H1 (cell line): Measurements from ENCODE around the gene CIAO3. TPM values are rescaled to one million over a fixed set of nuclear protein-coding genes. Genes with fewer than 3 reads are reported as not detected.
A peak's percentile ranks its signal among the peaks of the same experiment; 100 is the strongest.

ENCODE experiments used
- CTCF ChIA-PET: fragments of 300-600 bp; sonication (Branson Sonifier 250); formaldehyde crosslinking; loops from one replicate; lab custom pipeline; 2021; ENCODE audit not compliant: partially characterized antibody; lab: Charles Lee
- POLR2A ChIA-PET: fragments of 300-600 bp; sonication (Branson Sonifier 250); formaldehyde crosslinking; loops from one replicate; lab custom pipeline; 2021; ENCODE audit warnings: inconsistent platforms; ENCODE audit not compliant: partially characterized antibody; lab: Charles Lee
- DNase-seq, 2 experiments: peaks; one replicate each; pipeline versions ENCODE4 v3.0.0 to v3.0.0-alpha.2; 2010 to 2022; ENCODE audit warnings: low spot score in 2 of 2, low read depth in 1 of 2, mixed read lengths in 1 of 2
- FAIRE-seq: peaks from 2 replicates; lab custom pipeline; 2011; peaks lifted over from hg19 to GRCh38; lab: Jason Lieb, UNC
- H2AFZ ChIP-seq: 2 replicates; pipeline ENCODE4 v1.8.1; 2012; ENCODE audit warnings: low read length, inconsistent platforms
- H2AK5ac ChIP-seq: 2 replicates; pipeline ENCODE4 v1.6.1; 2013; ENCODE audit warnings: low read depth, low read length
- H2BK120ac ChIP-seq: replicated peaks from 2 replicates; pipeline ENCODE3; 2013; ENCODE audit warnings: low read depth, low read length, inconsistent platforms
- H2BK12ac ChIP-seq: 2 replicates; pipeline ENCODE4 v1.6.1; 2013; ENCODE audit warnings: low read depth, low read length
- H2BK15ac ChIP-seq: 2 replicates; pipeline ENCODE4 v1.6.1; 2013; ENCODE audit warnings: low read length
- H2BK20ac ChIP-seq: 2 replicates; pipeline ENCODE4 v1.6.1; 2013; ENCODE audit warnings: low read length
- H2BK5ac ChIP-seq: 2 replicates; pipeline ENCODE4 v1.6.1; 2013; ENCODE audit warnings: low read depth, low read length
- H3K14ac ChIP-seq: 2 replicates; pipeline ENCODE4 v1.6.1; 2013; ENCODE audit warnings: inconsistent platforms; ENCODE audit not compliant: insufficient read length
- H3K18ac ChIP-seq: 2 replicates; pipeline ENCODE4 v1.6.1; 2013; ENCODE audit warnings: low read length; ENCODE audit errors: extremely low read depth
- H3K23ac ChIP-seq: 2 replicates; pipeline ENCODE4 v1.6.1; 2013; ENCODE audit warnings: inconsistent platforms; ENCODE audit not compliant: insufficient read length
- H3K23me2 ChIP-seq: 2 replicates; pipeline ENCODE4 v1.6.1; 2013; ENCODE audit warnings: low read depth, low read length
- H3K27ac ChIP-seq: 2 replicates; pipeline ENCODE4 v1.6.1; 2011; ENCODE audit warnings: low read depth, low read length, inconsistent platforms
- H3K27me3 ChIP-seq, 4 experiments: replicated peaks in 1 of 4; 1 replicate in 1 of 4; 2 replicates in 3 of 4; pipeline versions ENCODE4 v1.6.1 to v1.8.1; 2011 to 2013; ENCODE audit warnings: low read length in 3 of 4, mild to moderate bottlenecking in 3 of 4, inconsistent platforms in 2 of 4, mixed read lengths in 2 of 4, moderate library complexity in 1 of 4; ENCODE audit not compliant: control insufficient read depth in 3 of 4, insufficient read depth in 3 of 4; ENCODE audit errors: extremely low read depth in 1 of 4
- H3K36me3 ChIP-seq, 4 experiments: 2 replicates each; pipeline versions ENCODE4 v1.6.1 to v1.8.1; 2011 to 2013; ENCODE audit warnings: mild to moderate bottlenecking in 4 of 4, low read length in 3 of 4, moderate library complexity in 2 of 4, control low read depth in 1 of 4, inconsistent platforms in 1 of 4; ENCODE audit not compliant: insufficient read depth in 4 of 4, control insufficient read depth in 2 of 4
- H3K4ac ChIP-seq: replicated peaks from 2 replicates; pipeline ENCODE3; 2013; ENCODE audit warnings: low read length, low read depth, mixed read lengths, inconsistent platforms; ENCODE audit not compliant: insufficient read length
- H3K4me1 ChIP-seq, 4 experiments: replicated peaks in 1 of 4; 1 replicate in 1 of 4; 2 replicates in 3 of 4; pipeline versions ENCODE4 v1.6.1 to v1.8.1; 2011 to 2013; ENCODE audit warnings: low read length in 3 of 4, inconsistent platforms in 2 of 4, mixed read lengths in 1 of 4; ENCODE audit not compliant: insufficient read depth in 4 of 4, control insufficient read depth in 3 of 4
- H3K4me2 ChIP-seq, 2 experiments: 2 replicates each; pipeline versions ENCODE4 v1.6.1 to v1.8.1; 2011 to 2013; ENCODE audit warnings: low read depth in 2 of 2, low read length in 2 of 2, control low read depth in 1 of 2, inconsistent platforms in 1 of 2, mild to moderate bottlenecking in 1 of 2; ENCODE audit not compliant: insufficient read depth in 1 of 2
- H3K4me3 ChIP-seq, 4 experiments: fragments of 200-600, 300-600 bp in 1 of 4; sonication (generic), shearing (Covaris generic), sonication (Bioruptor Twin) in 1 of 4; 2 replicates each; pipeline versions ENCODE4 v1.5.1 to v1.8.1; 2011 to 2016; ENCODE audit warnings: low read length in 4 of 4, low read depth in 3 of 4, control low read depth in 2 of 4, inconsistent platforms in 2 of 4, mild to moderate bottlenecking in 2 of 4, mixed read lengths in 1 of 4, moderate library complexity in 1 of 4; ENCODE audit not compliant: insufficient read depth in 2 of 4; ENCODE audit errors: extremely low read depth in 1 of 4
- H3K56ac ChIP-seq: replicated peaks from 2 replicates; pipeline ENCODE3; 2013; ENCODE audit warnings: low read depth, mild to moderate bottlenecking, mixed read lengths, low read length, inconsistent platforms; ENCODE audit not compliant: insufficient read length
- H3K79me1 ChIP-seq: 2 replicates; pipeline ENCODE4 v1.6.1; 2013; ENCODE audit warnings: low read depth, low read length, control low read depth
- H3K79me2 ChIP-seq, 2 experiments: 2 replicates each; pipeline versions ENCODE4 v1.6.1 to v1.8.1; 2012 to 2013; ENCODE audit warnings: low read length in 2 of 2, mild to moderate bottlenecking in 2 of 2, inconsistent platforms in 1 of 2; ENCODE audit not compliant: insufficient read depth in 2 of 2, control insufficient read depth in 1 of 2
- H3K9ac ChIP-seq, 4 experiments: replicated peaks in 1 of 4; 1 replicate in 1 of 4; 2 replicates in 3 of 4; pipeline versions ENCODE4 v1.6.1 to v1.8.1; 2011 to 2013; ENCODE audit warnings: low read depth in 3 of 4, low read length in 3 of 4, control low read depth in 2 of 4, mild to moderate bottlenecking in 2 of 4, moderate library complexity in 2 of 4, inconsistent platforms in 1 of 4; ENCODE audit errors: extremely low read depth in 1 of 4
- H3K9me3 ChIP-seq, 2 experiments: 2 replicates each; pipeline versions ENCODE4 v1.6.1 to v1.8.1; 2012 to 2013; ENCODE audit warnings: mild to moderate bottlenecking in 2 of 2, moderate library complexity in 2 of 2, control low read depth in 1 of 2, inconsistent platforms in 1 of 2, low read depth in 1 of 2, low read length in 1 of 2, mixed read lengths in 1 of 2; ENCODE audit not compliant: insufficient read depth in 2 of 2
- H4K20me1 ChIP-seq, 2 experiments: replicated peaks in 1 of 2; 2 replicates each; pipeline versions ENCODE3 to v1.8.1; 2011 to 2013; ENCODE audit warnings: inconsistent platforms in 2 of 2, low read length in 2 of 2, mild to moderate bottlenecking in 1 of 2; ENCODE audit not compliant: insufficient read depth in 2 of 2, control insufficient read depth in 1 of 2
- H4K5ac ChIP-seq: 2 replicates; pipeline ENCODE4 v1.6.1; 2013; ENCODE audit warnings: low read length, low read depth, mixed read lengths, inconsistent platforms; ENCODE audit not compliant: insufficient read length
- H4K8ac ChIP-seq: 2 replicates; pipeline ENCODE4 v1.8.0; 2013; ENCODE audit warnings: mild to moderate bottlenecking, moderate library complexity, low read length, inconsistent platforms; ENCODE audit not compliant: insufficient read depth; ENCODE audit errors: extremely low read depth
- H4K91ac ChIP-seq: replicated peaks from 2 replicates; pipeline ENCODE3; 2013; ENCODE audit warnings: low read length, mixed read lengths, inconsistent platforms; ENCODE audit not compliant: insufficient read length
- BACH1 ChIP-seq: IDR thresholded peaks from 2 replicates; pipeline ENCODE4 v1.6.1; 2012; ENCODE audit warnings: low read length, improper control_type of control experiment
- KDM5A ChIP-seq: fragments of 200-600 bp; IDR thresholded peaks from 2 replicates; pipeline ENCODE4 v1.7.1; 2012; ENCODE audit warnings: mild to moderate bottlenecking, low read length, inconsistent platforms, mixed read lengths
- SIN3A ChIP-seq, 2 experiments: IDR thresholded peaks in 1 of 2; conservative IDR thresholded peaks in 1 of 2; 2 replicates each; pipeline ENCODE4 v1.6.1; 2011 to 2012; ENCODE audit warnings: low read length in 2 of 2, improper control_type of control experiment in 1 of 2, low read depth in 1 of 2, mild to moderate bottlenecking in 1 of 2
- SUZ12 ChIP-seq: fragments of 200-600 bp; sonication (generic); IDR thresholded peaks from 2 replicates; pipeline ENCODE4 v1.6.1; 2012; ENCODE audit warnings: mild to moderate bottlenecking, inconsistent platforms, low read length, moderate library complexity, mixed read lengths
- USF2 ChIP-seq: IDR thresholded peaks from 2 replicates; pipeline ENCODE4 v1.6.1; 2011; ENCODE audit warnings: low read length, improper control_type of control experiment
- WGBS, 2 experiments: shearing (Covaris generic) in 1 of 2; methylation state at CpG; one replicate each; pipeline versions ENCODE4 v1.1.6 to v1.1.7; 2013 to 2015; ENCODE audit warnings: low lambda C conversion rate in 2 of 2, mixed read lengths in 2 of 2, inconsistent platforms in 1 of 2, low coverage in 1 of 2, missing lambda C conversion rate in 1 of 2; ENCODE audit not compliant: insufficient replicate concordance in 2 of 2, insufficient coverage in 1 of 2, insufficient read length in 1 of 2; ENCODE audit errors: extremely low coverage in 1 of 2, missing lambda C conversion rate in 1 of 2; 5-methylcytosine and 5-hydroxymethylcytosine counted together
- polyA plus RNA-seq, 7 experiments: library from polyadenylated mRNA; depleted of rRNA in 3 of 7; stranded (reverse) in 5 of 7; unstranded in 2 of 7; fragments of >200 nt in 5 of 7; fragments of 200-250 nt in 2 of 7; gene quantifications; 1 replicate in 5 of 7; 2 replicates in 1 of 7; 4 replicates in 1 of 7; pipeline versions ENCODE4 v1.2.1 to v1.2.3, GENCODE V29; 2011 to 2013; ENCODE audit warnings: missing spikeins in 2 of 7, mixed read lengths in 2 of 7
- total RNA-seq: library from RNA; stranded (reverse); fragmentation: NEBNext Ultra II Directional; extraction: Animal tissue kit (Norgen Biotek cat#: 25700); gene quantifications from 2 replicates; pipeline ENCODE4 v1.2.1, GENCODE V29; 2021

CIAO3 gene
- total and polyA plus RNA-seq, 2 of the 8 experiments (the other 6 are each of a cell fraction or from before 2014, with no cell fraction given): 20.0 to 20.4 TPM

- peak overlapping the region; percentile 87; the same call in 1 of the 2 replicates for H2BK5ac ChIP-seq
- no peak for FAIRE-seq
- H2BK15ac ChIP-seq: no peak overlapping the region
- peak overlapping the region; percentile 62 to 94 (median 76) for H3K9ac ChIP-seq
- H3K4me1 ChIP-seq: peaks cover 0 to 17% (median 12%) of the 10 kb centered on the region in 4 experiments; a peak in 5 of 7 replicates
- H3K23me2 ChIP-seq: peaks cover 13% of the 10 kb centered on the region; the same call in 1 of the 2 replicates
- H2BK12ac ChIP-seq: peak overlapping the region; percentile 80; the same call in 1 of the 2 replicates
- TF ChIP-seq SIN3A (conservative IDR thresholded peaks at IDR 0.05 in 1 of 2, IDR thresholded peaks at IDR 0.05 in 1 of 2; ENCODE audit: low read depth in 1 of 2, low read length in 2 of 2): 0 out of 4 replicates have a peak, but pooled peaks of 1 of the 2 experiments have one; percentile 19
- 0 out of 2 replicates have a peak, but pooled peaks have one; percentile 1 for TF ChIP-seq USF2
- TF ChIP-seq BACH1: 0 out of 2 replicates have a peak, but pooled peaks have one; percentile 19
- 0 out of 2 replicates have a peak, but pooled peaks have one; percentile 38 for TF ChIP-seq KDM5A
- TF ChIP-seq SUZ12: no peak
- peak overlapping the region; percentile 63 to 95 for H3K4me2 ChIP-seq
- H3K9me3 ChIP-seq: no peaks in the 10 kb centered on the region
- peaks cover 6% of the 10 kb centered on the region; the same call in 1 of the 2 replicates for H3K79me1 ChIP-seq
- peak overlapping the region; percentile 91 for H3K4ac ChIP-seq
- POLR2A ChIA-PET: interaction anchor here (0.8 to 13.3 kb wide), 14 partner anchors 8 to 53 kb away, joined by 3 to 214 read pairs (median 5); partner anchors contain the start of genes ANTKMT, HAGHL, RHBDL1 and RHOT2
- CTCF ChIA-PET: interaction anchor here (1.2 kb wide), 2 partner anchors 16 to 35 kb away, joined by 4 to 5 read pairs; partner anchors contain the start of gene RHOT2
- H4K5ac ChIP-seq: peak overlapping the region; percentile 60
- H3K14ac ChIP-seq: no peak overlapping the region
- peak overlapping the region; percentile 98 for H4K91ac ChIP-seq
- peaks cover 0 to 12% of the 10 kb centered on the region in 2 experiments; a peak in 1 of 4 replicates for H3K79me2 ChIP-seq
- peak overlapping the region; percentile 73 for H3K27ac ChIP-seq
- no peaks in the 10 kb centered on the region; a peak in 1 of 7 replicates for H3K27me3 ChIP-seq
- H2BK120ac ChIP-seq: no peak overlapping the region
- H3K36me3 ChIP-seq: peaks cover 4 to 28% (median 15%) of the 10 kb centered on the region in 4 experiments; a peak in 7 of 8 replicates
- no peak overlapping the region for H2AFZ ChIP-seq
- H3K4me3 ChIP-seq: peak overlapping the region; percentile 62 to 81 (median 74)
- H3K23ac ChIP-seq: no peak overlapping the region
- DNase-seq: peak in 1 of 2 experiments; percentile 60
- peak overlapping the region; percentile 78 for H3K18ac ChIP-seq
- WGBS, 2 experiments: 24% methylated on average over 46 of the region's 57 CpGs; no CpG with 5 or more reads in 1 of the 2 experiments
- no peak overlapping the region for H2AK5ac ChIP-seq
- no peak overlapping the region for H2BK20ac ChIP-seq
- H3K56ac ChIP-seq: peak overlapping the region; percentile 16
- H4K20me1 ChIP-seq: peaks cover 4 to 35% of the 10 kb centered on the region in 2 experiments
- H4K8ac ChIP-seq: peak overlapping the region; percentile 80
Measured at GRCh38 chr16:683396-684070, 57.3 kb downstream of the CIAO3 start.
